BLaER1 (cell line): ENCODE data around the gene ALG10.
"Not testable (repeated sequence)": the region's sequence is repeated elsewhere in the genome, so short reads cannot be mapped to it uniquely, and the experiment has no call there.

Experiments used
- H3K27ac ChIP-seq: shearing (Covaris generic); formaldehyde crosslinking; 2 replicates; pipeline ENCODE4 v1.8.1; 2022
- H3K27me3 ChIP-seq: shearing (Covaris generic); formaldehyde crosslinking; 2 replicates; pipeline ENCODE4 v1.8.1; 2022
- H3K36me3 ChIP-seq: shearing (Covaris generic); formaldehyde crosslinking; 2 replicates; pipeline ENCODE4 v1.8.1; 2022
- H3K4me1 ChIP-seq: shearing (Covaris generic); formaldehyde crosslinking; 2 replicates; pipeline ENCODE4 v1.8.1; 2022
- H3K4me2 ChIP-seq: shearing (Covaris generic); formaldehyde crosslinking; 2 replicates; pipeline ENCODE4 v1.8.1; 2022
- H3K4me3 ChIP-seq: shearing (Covaris generic); formaldehyde crosslinking; 2 replicates; pipeline ENCODE4 v1.8.1; 2022
- H3K9ac ChIP-seq: shearing (Covaris generic); formaldehyde crosslinking; 2 replicates; pipeline ENCODE4 v1.8.1; 2022
- H3K9me3 ChIP-seq: shearing (Covaris generic); formaldehyde crosslinking; 2 replicates; pipeline ENCODE4 v1.8.1; 2022
- H4K20me1 ChIP-seq: shearing (Covaris generic); formaldehyde crosslinking; 2 replicates; pipeline ENCODE4 v1.8.1; 2022
- Cebpa-rat ChIP-seq: shearing (Covaris generic); IDR thresholded peaks from 2 replicates; pipeline ENCODE4 v1.8.1; 2022

ALG10 gene

DNA sequence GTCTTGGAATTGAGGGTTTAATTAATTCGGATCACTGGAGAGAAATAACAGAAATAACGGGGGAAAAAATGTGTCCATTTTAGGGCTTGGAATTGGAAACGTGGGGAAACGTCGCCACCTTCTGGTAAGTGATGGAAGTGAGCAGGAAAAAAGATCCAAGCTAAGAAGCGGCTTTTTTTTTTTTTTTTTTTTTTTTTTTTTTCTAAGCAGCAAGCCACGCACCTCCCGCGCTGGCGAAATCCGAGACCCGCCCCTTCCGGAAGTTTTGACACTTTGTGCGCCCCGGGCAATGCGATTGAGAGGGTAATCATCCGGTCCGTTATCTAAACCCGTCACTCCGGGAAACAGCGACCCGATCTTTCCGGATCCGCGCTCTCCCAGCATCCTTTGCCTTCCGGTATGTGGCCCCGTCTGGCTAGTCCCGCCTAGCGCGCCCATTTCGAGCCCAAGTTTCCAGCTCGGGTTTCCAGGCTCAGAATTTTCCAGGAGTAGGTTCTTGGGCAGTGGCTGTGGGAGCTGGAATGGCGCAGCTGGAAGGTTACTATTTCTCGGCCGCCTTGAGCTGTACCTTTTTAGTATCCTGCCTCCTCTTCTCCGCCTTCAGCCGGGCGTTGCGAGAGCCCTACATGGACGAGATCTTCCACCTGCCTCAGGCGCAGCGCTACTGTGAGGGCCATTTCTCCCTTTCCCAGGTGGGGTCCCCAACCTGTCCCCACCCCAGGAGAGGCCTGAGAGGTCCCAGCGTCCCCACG, at the start of gene ALG10:
TSS of gene ALG10 (plus strand) at position 418 of the 752 bp plus-strand sequence. CDS start at position 522, 104 bp downstream.
- TF ChIP-seq Cebpa-rat: 0 out of 2 replicates have a peak, but pooled peaks have one; percentile 30
- peak within 1 kb of the TSS; percentile 95 for H3K27ac ChIP-seq
- H3K9ac ChIP-seq: peak within 1 kb of the TSS; percentile 95
- peaks cover 19% of the 10 kb centered on the region for H3K4me1 ChIP-seq
- H4K20me1 ChIP-seq: no peaks in the 10 kb centered on the region
- peaks cover 9% of the 10 kb centered on the region; the same call in 1 of the 2 replicates for H3K36me3 ChIP-seq
- H3K4me2 ChIP-seq: peak within 1 kb of the TSS; percentile 95
- H3K27me3 ChIP-seq: no peaks in the 10 kb centered on the region
- H3K4me3 ChIP-seq: peak within 1 kb of the TSS; percentile 91
- H3K9me3 ChIP-seq: no peaks in the 10 kb centered on the region

DNA sequence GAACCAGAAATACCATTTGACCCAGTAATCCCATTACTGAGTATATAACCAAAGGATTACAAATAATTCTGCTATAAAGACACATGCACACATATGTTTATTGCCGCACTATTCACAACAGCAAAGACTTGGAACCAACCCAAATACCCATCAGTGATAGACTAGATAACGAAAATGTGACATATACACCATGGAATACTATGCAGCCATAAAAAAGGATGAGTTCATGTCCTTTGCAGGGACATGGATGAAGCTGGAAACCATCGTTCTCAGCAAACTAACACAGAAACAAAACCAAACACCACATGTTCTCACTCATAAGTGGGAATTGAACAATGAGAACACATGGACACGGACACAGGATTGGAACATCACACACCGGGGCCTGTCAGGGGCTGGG, 49.4 kb upstream of the ALG10 start:
- not testable (repeated sequence) for H3K27me3 ChIP-seq, H3K4me2 ChIP-seq, H3K4me3 ChIP-seq, H3K9ac ChIP-seq, H4K20me1 ChIP-seq, H3K4me1 ChIP-seq, H3K36me3 ChIP-seq, H3K27ac ChIP-seq, H3K9me3 ChIP-seq

GRCh38 chr12:33977887-33978286, 44.4 kb upstream of the ALG10 start:
- Histone ChIP-seq H4K20me1 (no peaks in the 10 kb centered on the region), H3K9me3 (no peaks in the 10 kb centered on the region), H3K4me2 (no peak overlapping the region), H3K9ac (no peak overlapping the region), H3K27ac (no peak overlapping the region), H3K36me3 (no peaks in the 10 kb centered on the region), H3K4me3 (no peak overlapping the region), H3K27me3 (no peaks in the 10 kb centered on the region), H3K4me1 (no peaks in the 10 kb centered on the region)
- TF ChIP-seq Cebpa-rat: no peak

DNA sequence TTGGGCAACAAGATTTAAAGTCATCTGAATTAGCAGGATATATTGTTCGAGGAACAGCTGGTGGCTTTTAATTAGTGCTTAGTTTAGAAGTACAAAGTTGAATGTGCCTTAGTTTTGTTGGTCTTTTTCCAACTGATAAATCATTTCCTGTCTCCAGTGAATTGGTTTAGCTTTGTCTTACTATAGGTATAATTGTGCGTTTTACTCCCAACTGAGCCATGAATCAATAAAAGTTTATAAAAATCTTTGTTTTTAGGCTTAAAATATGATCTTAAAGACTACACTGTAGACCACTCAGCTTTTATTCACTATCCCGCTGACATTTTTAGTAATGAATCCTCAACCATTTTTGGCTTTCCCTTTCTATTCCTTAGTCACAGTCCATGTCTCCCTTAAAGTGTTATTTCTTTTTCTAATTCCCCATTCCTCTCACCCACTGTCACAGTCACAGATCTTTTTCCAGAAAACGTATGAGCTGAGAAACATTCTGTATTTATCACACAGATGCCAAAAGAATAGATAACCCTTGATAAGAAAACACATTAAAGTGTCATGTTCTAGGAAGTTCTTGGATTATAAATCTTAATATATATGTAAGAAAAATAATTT, 34.0 kb upstream of the ALG10 start:
- Histone ChIP-seq H3K36me3 (no peaks in the 10 kb centered on the region), H3K4me1 (no peaks in the 10 kb centered on the region), H4K20me1 (no peaks in the 10 kb centered on the region), H3K27ac (no peak overlapping the region), H3K27me3 (no peaks in the 10 kb centered on the region), H3K4me2 (no peak overlapping the region), H3K4me3 (no peak overlapping the region), H3K9ac (no peak overlapping the region), H3K9me3 (no peaks in the 10 kb centered on the region)
- TF ChIP-seq Cebpa-rat: no peak

GRCh38 chr12:33988913-33989312, 33.4 kb upstream of the ALG10 start:
- TF ChIP-seq Cebpa-rat: no peak
- Histone ChIP-seq H3K4me2 (no peak overlapping the region), H3K27ac (no peak overlapping the region), H3K27me3 (no peaks in the 10 kb centered on the region), H4K20me1 (no peaks in the 10 kb centered on the region), H3K4me1 (no peaks in the 10 kb centered on the region), H3K9me3 (no peaks in the 10 kb centered on the region), H3K9ac (no peak overlapping the region), H3K36me3 (no peaks in the 10 kb centered on the region), H3K4me3 (no peak overlapping the region)

GRCh38 chr12:33994857-33995808, 27.2 kb upstream of the ALG10 start:
- no peak overlapping the region for H3K9ac ChIP-seq
- H3K4me1 ChIP-seq: no peaks in the 10 kb centered on the region
- H3K4me2 ChIP-seq: no peak overlapping the region
- H3K36me3 ChIP-seq: no peaks in the 10 kb centered on the region
- H3K27ac ChIP-seq: no peak overlapping the region
- H3K9me3 ChIP-seq: no peaks in the 10 kb centered on the region
- H4K20me1 ChIP-seq: no peaks in the 10 kb centered on the region
- no peak overlapping the region for H3K4me3 ChIP-seq
- TF ChIP-seq Cebpa-rat: no peak
- no peaks in the 10 kb centered on the region for H3K27me3 ChIP-seq

DNA sequence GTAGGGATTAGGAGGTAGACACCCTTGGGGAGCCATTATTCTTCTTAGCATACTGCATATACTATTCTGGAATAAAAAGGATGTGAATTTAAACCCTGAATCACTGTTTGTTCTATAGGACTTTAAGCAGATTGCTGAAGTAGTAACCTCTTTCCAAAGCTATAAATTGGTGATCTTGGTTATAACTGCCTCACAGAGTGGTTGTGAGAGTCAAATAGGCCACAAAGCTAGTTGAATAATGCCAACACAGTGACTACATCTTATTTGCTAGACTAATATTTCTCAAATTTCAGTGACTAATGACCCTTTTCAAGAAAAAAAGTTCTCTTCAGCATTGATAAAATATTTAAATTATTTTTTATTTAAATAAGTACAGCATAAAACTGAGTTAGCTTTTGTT, 13.5 kb upstream of the ALG10 start:
- H3K4me2 ChIP-seq, H3K27ac ChIP-seq, H3K4me3 ChIP-seq, H3K9me3 ChIP-seq, H3K36me3 ChIP-seq, H3K4me1 ChIP-seq, H3K27me3 ChIP-seq, H3K9ac ChIP-seq, H4K20me1 ChIP-seq: not testable (repeated sequence)

DNA sequence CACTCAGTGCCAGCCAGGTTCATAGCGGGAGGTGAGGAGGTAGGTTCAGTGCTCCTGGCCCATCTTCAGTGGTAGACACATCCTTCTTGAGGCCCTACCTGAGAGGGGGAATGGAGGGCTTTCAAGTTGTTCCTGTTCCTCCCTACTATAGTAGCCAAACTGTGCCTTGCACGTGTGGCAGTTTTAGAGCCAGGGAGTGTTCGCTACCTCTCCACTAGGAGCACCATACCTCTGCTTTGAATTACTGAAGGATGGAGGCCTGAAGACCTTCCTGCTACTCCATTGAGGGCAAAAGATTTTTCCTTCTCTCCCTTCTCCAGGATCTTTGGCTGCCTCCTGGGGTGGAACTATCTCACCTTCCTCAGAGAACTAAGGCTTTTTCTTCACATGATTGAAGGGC, 5.9 kb upstream of the ALG10 start:
- no peak for TF ChIP-seq Cebpa-rat
- no peaks in the 10 kb centered on the region for H3K9me3 ChIP-seq
- H3K9ac ChIP-seq: no peak overlapping the region
- H3K27me3 ChIP-seq: no peaks in the 10 kb centered on the region
- H3K4me3 ChIP-seq: no peak overlapping the region
- H3K36me3 ChIP-seq: no peaks in the 10 kb centered on the region
- no peaks in the 10 kb centered on the region for H4K20me1 ChIP-seq
- H3K4me2 ChIP-seq: no peak overlapping the region
- H3K4me1 ChIP-seq: peaks cover 4% of the 10 kb centered on the region; the same call in 1 of the 2 replicates
- no peak overlapping the region for H3K27ac ChIP-seq

DNA sequence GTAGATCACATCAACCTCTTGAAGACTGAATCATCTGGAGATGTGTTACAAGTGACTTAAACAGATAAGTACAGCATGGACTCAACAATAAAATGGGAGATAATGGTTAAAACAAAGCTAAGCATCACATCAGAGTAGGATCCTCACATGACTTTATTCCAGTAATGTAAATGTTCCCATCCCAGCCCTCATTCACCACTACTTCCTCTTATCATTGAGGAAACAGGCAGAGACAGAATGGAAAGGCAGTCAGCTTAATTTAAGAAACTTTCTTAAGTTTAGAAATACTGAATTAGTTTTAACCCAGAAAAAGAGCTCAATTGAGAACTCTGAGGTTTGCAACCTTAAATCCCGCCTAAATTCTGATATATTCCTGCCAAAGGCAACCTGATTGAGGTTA, 1.2 kb upstream of the ALG10 start:
- no peak overlapping the region for H3K9ac ChIP-seq
- H3K4me2 ChIP-seq: peak overlapping the region; percentile 61

GRCh38 chr12:34027661-34028060, 5.4 kb downstream of the ALG10 start:
- H3K4me2 ChIP-seq, H3K9ac ChIP-seq, H3K27me3 ChIP-seq, H3K36me3 ChIP-seq, H4K20me1 ChIP-seq, H3K4me3 ChIP-seq, H3K27ac ChIP-seq, H3K9me3 ChIP-seq: not testable (repeated sequence)
- peaks cover 12% of the 10 kb centered on the region for H3K4me1 ChIP-seq

More for the DNA sequence above, 1.2 kb upstream of the ALG10 start:
- no peak overlapping the region for H3K4me3 ChIP-seq
- no peaks in the 10 kb centered on the region for H4K20me1 ChIP-seq
- H3K27me3 ChIP-seq: no peaks in the 10 kb centered on the region
- no peaks in the 10 kb centered on the region for H3K9me3 ChIP-seq
- no peak overlapping the region for H3K27ac ChIP-seq
- H3K4me1 ChIP-seq: peaks cover 19% of the 10 kb centered on the region
- TF ChIP-seq Cebpa-rat: no peak
- peaks cover 9% of the 10 kb centered on the region; the same call in 1 of the 2 replicates for H3K36me3 ChIP-seq
